GM21723 (cell line): ENCODE data around the gene COL2A1.

Experiments
- ATAC-seq: cut with Tn5 transposase; IDR thresholded peaks from one replicate; pipeline ENCODE4 v1.9.1; 2021; ENCODE audit warnings: mild to moderate bottlenecking, moderate library complexity; ENCODE audit not compliant: unreplicated experiment

COL2A1 gene

DNA sequence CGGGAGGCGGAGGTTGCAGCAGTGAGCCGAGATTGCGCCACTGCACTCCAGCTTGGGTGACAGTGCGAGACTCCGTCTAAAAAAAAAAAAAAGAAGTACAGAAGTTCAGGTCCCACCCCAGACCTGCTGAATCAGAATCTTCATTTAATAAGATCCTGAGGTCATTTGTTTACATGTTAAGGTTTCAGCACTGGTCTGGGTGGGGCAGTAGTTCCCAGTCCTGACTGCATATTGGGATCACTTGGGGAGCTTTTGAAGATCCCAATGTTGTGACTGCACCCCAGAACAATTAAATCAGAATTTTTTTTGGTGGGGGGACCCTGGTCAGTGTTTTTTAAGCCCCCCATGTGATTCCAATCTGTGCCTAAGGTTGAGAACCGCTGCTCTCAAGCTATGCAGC is 11.7 kb upstream of the COL2A1 start:
- no peak for ATAC-seq

GRCh38 chr12:48015129-48015528 is 10.9 kb upstream of the COL2A1 start:
- no peak for ATAC-seq

GRCh38 chr12:48013287-48013686 is 9.0 kb upstream of the COL2A1 start:
- ATAC-seq = no peak

- ATAC-seq = no peak
Measured at GRCh38 chr12:48012070-48012469, 7.8 kb upstream of the COL2A1 start.

DNA sequence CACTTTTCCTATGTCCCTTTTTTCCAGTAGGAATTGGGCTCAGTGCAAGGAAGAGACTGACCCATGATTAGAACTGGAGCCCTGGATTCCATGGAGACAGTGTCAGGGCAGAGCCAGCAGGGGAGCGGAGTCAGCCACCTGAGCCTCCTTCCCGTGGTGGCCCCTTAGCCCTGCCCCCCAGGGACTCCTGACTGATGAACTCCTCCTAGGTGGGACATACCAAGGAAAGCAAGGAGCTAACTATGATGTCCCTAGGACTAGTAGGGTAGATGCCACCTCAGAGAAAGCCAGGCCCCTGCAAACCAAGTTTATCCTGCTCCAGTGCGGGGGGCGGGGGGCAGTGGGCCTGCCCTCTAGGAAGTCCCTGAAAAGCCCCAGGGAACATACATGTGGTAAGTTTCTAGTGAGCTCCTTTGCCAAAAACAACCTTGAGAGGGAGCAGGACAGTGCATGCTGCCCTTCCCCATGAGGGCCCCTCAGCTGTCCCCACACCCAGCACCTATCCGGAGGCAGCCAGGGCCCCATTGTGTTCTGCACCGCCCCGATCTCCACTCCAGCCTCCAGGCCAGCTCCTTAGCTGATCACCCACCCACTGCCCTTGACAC is 6.2 kb upstream of the COL2A1 start:
- ATAC-seq = no peak

- no peak for ATAC-seq
Measured at GRCh38 chr12:48009471-48009870, 5.2 kb upstream of the COL2A1 start.

GRCh38 chr12:48008950-48009349 is 4.7 kb upstream of the COL2A1 start:
- ATAC-seq = no peak

DNA sequence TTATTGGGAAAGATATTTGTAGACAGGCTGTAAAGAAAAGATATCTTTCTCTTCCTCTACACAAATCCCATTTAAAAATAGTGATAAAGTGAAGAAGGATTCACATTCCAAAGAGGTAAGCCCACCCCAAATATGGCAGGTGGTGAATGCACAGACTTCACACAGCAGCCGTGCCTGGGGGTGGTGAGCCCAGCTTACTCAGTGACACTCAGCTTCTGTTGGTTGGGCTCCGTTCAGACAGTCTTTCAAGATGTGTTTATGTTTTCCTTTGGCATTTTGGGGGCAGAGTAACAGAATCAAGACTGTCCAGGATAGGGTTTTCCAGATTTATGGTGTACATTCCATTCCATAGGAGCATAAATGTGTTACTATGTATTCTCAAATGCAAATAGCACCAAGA is 4.1 kb upstream of the COL2A1 start:
- ATAC-seq = no peak

GRCh38 chr12:48007206-48007605 is 2.9 kb upstream of the COL2A1 start:
- ATAC-seq = no peak

- ATAC-seq = no peak
Measured at GRCh38 chr12:48005750-48006021, 1.4 kb upstream of the COL2A1 start.

DNA sequence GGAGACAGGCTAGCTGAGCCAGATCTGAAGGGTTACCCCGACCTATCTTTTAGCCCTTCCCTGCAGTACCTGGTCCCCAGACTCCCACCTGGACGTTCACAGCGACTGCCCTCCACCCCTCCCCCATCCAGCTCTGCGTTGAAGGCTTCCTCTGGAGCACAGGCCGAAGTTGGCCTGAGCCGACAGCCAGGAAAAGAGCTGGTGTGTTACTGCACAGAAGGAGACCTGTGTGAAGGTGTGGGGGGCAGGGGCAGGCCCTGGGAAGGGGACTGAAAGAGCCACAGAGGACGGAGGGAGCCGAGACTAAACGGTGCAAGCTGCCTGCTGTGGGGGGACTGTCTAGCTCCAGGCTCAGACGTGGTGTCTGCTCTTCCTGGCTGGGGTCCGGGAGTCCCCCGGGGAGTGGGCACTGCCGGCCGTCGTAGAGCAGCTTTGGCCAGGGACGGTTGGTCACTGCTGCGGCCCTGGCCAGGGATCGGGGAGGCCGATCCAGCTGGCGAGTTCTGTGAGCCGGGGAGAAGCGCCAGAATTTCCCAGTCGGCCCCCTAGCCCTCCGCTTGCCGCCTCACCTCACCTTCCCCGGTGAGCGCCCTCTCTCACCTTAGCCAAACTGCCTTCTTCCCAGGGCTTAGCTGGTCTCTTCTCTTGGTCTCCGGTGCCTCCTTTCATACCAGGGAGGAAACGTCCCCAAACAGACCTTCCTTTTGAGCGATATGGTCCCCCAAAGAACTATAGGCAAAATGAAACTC is 899 bp upstream of the COL2A1 start:
- ATAC-seq = no peak

DNA sequence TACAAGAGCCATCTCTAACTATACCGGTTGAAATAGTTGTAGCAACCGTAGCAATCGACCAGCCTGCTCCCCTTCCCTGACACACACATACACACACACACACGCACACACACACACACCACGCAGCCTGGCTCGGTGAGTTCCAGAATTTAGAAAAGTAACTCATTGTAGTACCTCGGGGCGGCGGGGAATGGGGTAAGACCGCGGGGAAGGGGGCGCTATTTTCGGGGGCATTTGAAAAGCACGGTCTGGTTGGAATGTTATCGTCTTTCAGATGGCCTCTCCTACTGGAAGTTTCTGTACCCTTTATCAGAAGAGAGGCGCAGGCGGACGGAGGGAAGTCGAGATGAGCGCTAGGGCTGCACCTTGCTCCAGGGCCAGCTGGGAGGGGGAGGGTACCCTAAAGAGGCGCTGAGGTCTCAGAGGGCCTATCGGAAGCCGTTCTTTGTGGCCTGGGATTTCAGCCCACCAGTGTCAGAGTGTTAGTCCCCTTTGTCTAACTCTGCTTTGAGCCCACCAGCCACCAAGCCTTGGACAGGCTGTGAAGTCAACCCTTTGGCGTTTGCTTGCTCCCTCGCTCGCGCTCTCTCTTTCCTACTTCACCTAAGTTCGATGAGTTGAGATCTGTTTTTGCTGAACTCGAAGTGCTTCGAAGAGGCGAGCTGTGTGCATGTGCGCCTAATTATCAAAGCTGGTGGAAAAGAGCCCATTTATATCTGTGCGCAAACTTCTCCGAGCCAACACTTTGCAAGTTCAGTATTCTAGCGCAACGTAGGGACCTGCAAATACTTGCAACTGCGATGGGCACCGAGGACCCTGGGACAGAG is 837 bp downstream of the COL2A1 start:
- no peak for ATAC-seq

DNA sequence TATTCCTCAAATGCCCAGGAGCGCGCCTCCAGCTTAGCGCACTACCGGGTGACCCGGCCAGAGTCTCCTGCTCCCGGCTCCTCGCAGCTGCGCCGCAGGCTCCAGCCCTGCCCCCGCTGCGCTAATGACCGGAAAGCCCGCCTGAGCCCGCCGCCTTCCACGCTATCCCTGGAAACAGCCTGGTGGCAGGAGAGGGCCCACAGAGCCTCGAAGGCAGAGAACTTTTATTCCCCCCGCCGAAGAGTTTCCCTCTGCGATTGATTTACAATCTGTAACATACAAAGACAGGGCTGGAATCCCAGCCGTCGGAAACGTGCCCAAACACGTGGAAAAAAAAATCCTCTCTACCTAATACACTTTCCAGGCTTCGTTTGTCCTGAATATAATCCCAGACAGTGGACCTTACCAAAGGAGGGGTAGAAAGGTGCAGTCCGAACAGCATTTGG is 1.5 kb downstream of the COL2A1 start:
- no peak for ATAC-seq

- ATAC-seq = no peak
Measured at GRCh38 chr12:48002414-48002730, 1.9 kb downstream of the COL2A1 start.

GRCh38 chr12:48001505-48002413 is 2.5 kb downstream of the COL2A1 start:
- ATAC-seq = no peak

- ATAC-seq = no peak
Measured at GRCh38 chr12:48000878-48001504, 3.3 kb downstream of the COL2A1 start.

GRCh38 chr12:47999816-48000215 is 4.5 kb downstream of the COL2A1 start:
- no peak for ATAC-seq

DNA sequence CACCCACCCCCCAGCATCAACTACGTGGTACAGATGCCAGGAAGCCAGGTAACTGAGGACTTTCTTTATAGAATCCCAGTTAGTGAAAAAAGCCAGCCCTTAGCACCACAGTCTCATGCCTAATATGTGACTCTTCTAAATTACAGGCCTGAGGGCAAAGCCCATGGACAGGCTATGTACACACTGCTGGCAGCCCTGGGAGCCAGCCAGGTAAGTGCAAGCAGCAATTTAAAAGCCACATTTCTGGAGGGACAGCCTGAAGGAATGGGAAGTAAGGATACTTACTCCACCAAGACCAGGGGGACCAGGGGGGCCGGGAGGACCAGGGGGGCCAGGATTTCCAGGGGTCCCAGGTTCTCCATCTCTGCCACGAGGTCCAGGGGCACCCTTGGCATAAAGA is 7.0 kb downstream of the COL2A1 start:
- no peak for ATAC-seq

DNA sequence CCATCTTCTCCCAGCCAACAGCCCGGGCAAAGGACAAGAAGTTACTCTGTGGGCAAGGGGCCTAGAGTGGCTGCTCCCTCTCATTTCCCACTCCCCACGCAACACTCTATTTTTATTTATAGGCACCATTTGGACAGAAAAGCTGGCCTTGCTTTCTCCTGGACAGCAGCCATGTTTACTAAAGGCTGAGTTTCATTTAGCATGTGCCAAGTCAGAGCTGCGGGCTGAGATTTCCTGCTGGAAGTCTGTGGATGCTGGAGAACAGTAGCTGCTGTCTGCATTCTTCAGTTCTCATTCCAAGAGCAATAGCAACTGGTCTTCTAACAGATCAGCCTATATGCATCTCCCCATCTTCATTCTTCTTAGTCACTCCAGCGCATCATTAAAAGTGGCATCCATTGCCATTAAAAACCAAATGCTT is 8.3 kb downstream of the COL2A1 start:
- ATAC-seq = no peak

DNA sequence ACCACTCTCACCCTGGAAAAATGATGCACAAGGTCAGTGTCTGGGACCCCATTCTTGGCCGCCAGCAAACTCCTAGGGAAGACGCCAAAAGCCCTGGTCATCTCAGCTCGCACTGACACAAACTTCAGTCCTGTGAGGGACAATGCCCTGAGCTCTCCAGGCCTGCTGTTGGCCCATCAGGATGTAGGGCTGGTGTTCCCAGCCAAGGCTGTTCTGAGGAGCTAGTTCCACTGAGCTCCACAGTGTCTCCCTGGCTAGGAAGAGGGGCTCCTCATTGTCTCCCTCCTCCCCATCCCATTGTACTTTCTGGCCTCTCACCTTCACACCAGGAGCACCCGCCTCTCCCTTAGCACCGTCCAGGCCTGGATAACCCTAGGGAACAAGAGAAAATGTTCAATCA is 10.8 kb downstream of the COL2A1 start:
- ATAC-seq = no peak

DNA sequence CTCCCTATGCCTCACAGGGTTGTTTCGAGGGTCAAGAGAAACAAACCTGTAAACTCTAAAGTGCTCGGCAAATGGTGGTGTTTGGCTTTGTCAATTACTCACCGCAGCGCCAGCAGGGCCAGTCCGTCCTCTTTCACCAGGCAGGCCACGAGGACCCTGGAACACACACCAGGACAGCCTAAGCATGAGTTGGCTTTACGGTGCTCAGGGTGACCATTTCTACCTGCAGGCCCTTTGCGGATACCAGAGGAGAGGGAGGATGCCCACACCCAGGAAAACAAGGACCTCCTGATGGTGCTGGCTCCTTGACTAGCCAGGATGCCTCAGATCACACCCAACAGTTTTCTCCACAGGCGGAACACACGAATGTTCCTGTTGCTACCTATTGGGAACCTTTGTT is 11.5 kb downstream of the COL2A1 start:
- no peak for ATAC-seq
